ENCODE results near the gene SLX9. TPM values are rescaled to one million over a fixed set of nuclear protein-coding genes. Genes with fewer than 3 reads are reported as not detected.
A peak's percentile ranks its signal among the peaks of the same experiment; 100 is the strongest.

The SLX9 gene
- polyA plus RNA-seq, 1 experiment = 12.4 TPM

DNA sequence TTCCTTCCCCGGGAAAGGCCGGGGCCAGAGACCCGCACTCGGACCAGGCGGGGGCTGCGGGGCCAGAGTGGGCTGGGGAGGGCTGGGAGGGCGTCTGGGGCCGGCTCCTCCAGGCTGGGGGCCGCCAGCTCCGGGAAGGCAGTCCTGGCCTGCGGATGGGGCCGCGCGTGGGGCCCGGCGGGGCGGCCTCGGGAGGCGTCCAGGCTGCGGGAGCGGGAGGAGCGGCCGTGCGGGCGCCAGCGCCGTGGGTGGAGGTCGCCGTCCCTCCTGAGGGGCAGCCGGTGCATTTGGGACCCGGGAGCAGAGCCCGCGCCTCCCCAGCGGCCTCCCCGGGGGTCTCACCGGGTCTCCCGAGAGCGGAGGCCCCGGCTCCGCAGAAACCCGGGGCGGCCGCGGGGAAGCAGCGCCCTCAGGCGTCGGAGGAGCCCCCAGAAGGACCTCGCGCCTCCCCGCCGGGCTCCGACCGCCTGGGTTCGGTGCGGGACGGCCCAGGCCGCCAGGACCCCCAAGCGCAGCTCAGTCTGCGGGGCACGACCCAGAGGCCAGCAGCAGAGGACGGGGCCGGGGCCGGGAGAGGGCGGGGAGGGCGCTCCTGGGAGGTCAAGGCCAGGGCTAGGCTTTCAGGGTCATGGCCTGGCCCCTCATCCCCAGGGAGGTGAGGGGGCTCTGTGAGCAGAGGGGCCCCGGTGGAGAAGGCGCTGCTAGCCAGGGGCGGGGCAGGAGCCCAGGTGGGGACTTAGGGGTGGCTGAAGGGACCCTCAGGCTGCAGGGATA is 7.2 kb upstream of the SLX9 start:
- no peaks in the 10 kb centered on the region for H3K36me3 ChIP-seq (ENCODE audit: control insufficient read depth, insufficient read depth, low read length)
- no peak overlapping the region for H3K4me3 ChIP-seq (ENCODE audit: low read depth, low read length)
- peaks cover 44% of the 10 kb centered on the region for H3K27me3 ChIP-seq (ENCODE audit: control insufficient read depth, insufficient read depth, low read length)
- no peak for DNase-seq (ENCODE audit: low read depth)
- ChIA-PET CTCF (interaction anchor here (0.5 to 4.9 kb wide), 8 partner anchors 13 to 539 kb away, joined by 3 to 26 read pairs (median 4); partner anchors contain the start of genes ITGB2 and UBE2G2), POLR2A (no interaction called here)
- TF ChIP-seq, protein P1, sequence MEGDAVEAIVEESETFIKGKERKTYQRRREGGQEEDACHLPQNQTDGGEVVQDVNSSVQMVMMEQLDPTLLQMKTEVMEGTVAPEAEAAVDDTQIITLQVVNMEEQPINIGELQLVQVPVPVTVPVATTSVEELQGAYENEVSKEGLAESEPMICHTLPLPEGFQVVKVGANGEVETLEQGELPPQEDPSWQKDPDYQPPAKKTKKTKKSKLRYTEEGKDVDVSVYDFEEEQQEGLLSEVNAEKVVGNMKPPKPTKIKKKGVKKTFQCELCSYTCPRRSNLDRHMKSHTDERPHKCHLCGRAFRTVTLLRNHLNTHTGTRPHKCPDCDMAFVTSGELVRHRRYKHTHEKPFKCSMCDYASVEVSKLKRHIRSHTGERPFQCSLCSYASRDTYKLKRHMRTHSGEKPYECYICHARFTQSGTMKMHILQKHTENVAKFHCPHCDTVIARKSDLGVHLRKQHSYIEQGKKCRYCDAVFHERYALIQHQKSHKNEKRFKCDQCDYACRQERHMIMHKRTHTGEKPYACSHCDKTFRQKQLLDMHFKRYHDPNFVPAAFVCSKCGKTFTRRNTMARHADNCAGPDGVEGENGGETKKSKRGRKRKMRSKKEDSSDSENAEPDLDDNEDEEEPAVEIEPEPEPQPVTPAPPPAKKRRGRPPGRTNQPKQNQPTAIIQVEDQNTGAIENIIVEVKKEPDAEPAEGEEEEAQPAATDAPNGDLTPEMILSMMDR (IDR thresholded peaks at IDR 0.05; ENCODE audit: insufficient read depth, low read depth, low read length) = peak; percentile 21; the same call in 1 of the 2 replicates

DNA sequence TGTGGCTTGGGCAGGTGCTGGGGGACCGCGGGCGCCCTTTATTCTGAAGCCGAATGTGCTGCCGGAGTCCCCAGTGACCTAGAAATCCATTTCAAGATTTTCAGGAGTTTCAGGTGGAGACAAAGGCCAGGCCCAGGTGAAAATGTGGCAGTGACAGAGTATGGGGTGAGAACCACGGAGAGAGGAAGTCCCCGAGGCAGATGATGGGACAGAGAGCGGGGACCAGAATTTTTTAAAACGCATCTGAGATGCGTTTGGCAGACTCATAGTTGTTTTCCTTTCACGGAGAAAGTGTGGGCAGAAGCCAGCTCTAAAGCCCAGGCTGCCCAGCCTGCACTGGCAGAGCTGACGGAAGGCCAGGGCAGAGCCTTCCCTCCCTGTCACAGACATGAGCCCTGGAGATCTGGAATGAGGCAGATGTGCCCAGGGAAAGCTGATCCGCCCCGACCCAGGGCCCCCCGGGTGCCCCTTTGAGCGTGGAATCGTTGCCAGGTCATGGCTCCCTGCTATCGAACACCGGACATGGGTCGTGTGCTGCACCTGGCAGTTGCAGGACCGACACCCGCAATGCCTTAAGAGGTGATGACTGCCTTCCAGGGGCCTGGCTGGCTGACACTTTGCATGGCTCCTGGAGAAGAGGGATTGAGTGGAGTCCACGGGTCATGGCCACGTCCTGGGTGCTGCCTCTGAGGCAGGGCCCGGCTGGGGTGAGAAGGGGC is 6.5 kb upstream of the SLX9 start:
- Histone ChIP-seq H3K27me3 (ENCODE audit: control insufficient read depth, insufficient read depth, low read length) (peaks cover 44% of the 10 kb centered on the region), H3K36me3 (ENCODE audit: control insufficient read depth, insufficient read depth, low read length) (no peaks in the 10 kb centered on the region), H3K4me3 (ENCODE audit: low read depth, low read length) (no peak overlapping the region)
- TF ChIP-seq, protein P1 (IDR thresholded peaks at IDR 0.05; ENCODE audit: insufficient read depth, low read depth, low read length) = no peak
- POLR2A ChIA-PET = no interaction called here
- DNase-seq (ENCODE audit: low read depth) = no peak
- CTCF ChIA-PET = interaction anchor here (1.2 to 4.9 kb wide), 3 partner anchors 15 to 207 kb away, joined by 5 to 26 read pairs (median 8); partner anchors contain the start of gene UBE2G2

DNA sequence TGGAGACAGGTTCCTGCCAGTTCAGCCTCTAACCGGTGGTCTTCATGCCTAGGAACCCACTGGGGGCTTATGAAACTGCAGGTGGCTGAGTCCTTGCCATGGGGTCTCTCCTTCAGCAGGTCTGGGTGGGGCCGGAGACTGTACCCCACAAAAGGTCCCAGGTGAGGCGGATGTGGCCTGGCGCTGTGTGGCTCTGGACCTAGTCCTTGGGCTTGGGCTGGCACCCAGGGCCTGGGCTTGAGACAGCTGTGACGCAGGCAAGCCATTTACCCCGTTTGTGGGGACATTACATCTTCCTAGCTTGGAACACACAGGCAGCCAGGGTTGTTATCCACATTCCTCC is 5.9 kb upstream of the SLX9 start:
- ChIA-PET CTCF (interaction anchor here (1.1 to 4.9 kb wide), 4 partner anchors 14 to 207 kb away, joined by 3 to 26 read pairs (median 6); partner anchors contain the start of gene UBE2G2), POLR2A (no interaction called here)
- Histone ChIP-seq H3K4me3 (ENCODE audit: low read depth, low read length) (no peak overlapping the region), H3K27me3 (ENCODE audit: control insufficient read depth, insufficient read depth, low read length) (peaks cover 44% of the 10 kb centered on the region), H3K36me3 (ENCODE audit: control insufficient read depth, insufficient read depth, low read length) (no peaks in the 10 kb centered on the region)
- TF ChIP-seq, protein P1 (IDR thresholded peaks at IDR 0.05; ENCODE audit: insufficient read depth, low read depth, low read length) = no peak
- no peak for DNase-seq (ENCODE audit: low read depth)

DNA sequence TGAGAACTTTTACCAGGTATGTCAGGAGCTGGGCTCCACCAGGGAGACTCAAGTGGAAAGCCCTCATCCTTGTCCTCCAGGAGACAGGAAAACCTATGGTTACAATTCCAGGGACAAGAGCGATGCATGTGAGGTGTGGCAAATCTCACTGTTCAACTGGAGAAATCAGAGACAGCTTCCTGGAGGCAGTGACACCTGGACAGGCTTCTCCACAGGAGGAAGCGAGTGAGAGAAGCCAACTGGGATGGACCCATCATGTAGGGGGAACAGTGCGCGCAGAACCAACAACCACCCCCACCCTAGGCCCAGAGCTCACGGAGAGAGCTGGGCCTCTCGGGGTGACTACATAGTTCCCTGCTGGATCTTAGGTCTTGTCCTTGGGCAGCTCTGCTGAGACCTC is 5.6 kb upstream of the SLX9 start:
- CTCF ChIA-PET = interaction anchor here (1.1 to 4.9 kb wide), 4 partner anchors 14 to 206 kb away, joined by 3 to 26 read pairs (median 6); partner anchors contain the start of gene UBE2G2
- TF ChIP-seq, protein P1 (IDR thresholded peaks at IDR 0.05; ENCODE audit: insufficient read depth, low read depth, low read length) = no peak

More for the DNA sequence above, 5.6 kb upstream of the SLX9 start:
- DNase-seq (ENCODE audit: low read depth) = no peak
- POLR2A ChIA-PET = no interaction called here
- Histone ChIP-seq H3K27me3 (ENCODE audit: control insufficient read depth, insufficient read depth, low read length) (peaks cover 44% of the 10 kb centered on the region), H3K4me3 (ENCODE audit: low read depth, low read length) (no peak overlapping the region), H3K36me3 (ENCODE audit: control insufficient read depth, insufficient read depth, low read length) (no peaks in the 10 kb centered on the region)
